Testis (tissue), 2 donors: ENCODE results near the gene SHISA4.

Experiments
- CTCF ChIP-seq, 3 experiments: fragments of 450-650 bp in 2 of 3; fragments of 200-600 bp in 1 of 3; sonication (generic) in 1 of 3; IDR thresholded peaks; one replicate each; pipeline ENCODE4 v1.5.1; 2016 to 2019; ENCODE audit warnings: antibody characterized with exemption in 3 of 3, mild to moderate bottlenecking in 2 of 3, moderate library complexity in 1 of 3
- POLR2A ChIP-seq: fragments of 450-650 bp; IDR thresholded peaks from one replicate; pipeline ENCODE4 v1.6.1; 2017; ENCODE audit warnings: antibody characterized with exemption, mild to moderate bottlenecking, moderate library complexity

DNA sequence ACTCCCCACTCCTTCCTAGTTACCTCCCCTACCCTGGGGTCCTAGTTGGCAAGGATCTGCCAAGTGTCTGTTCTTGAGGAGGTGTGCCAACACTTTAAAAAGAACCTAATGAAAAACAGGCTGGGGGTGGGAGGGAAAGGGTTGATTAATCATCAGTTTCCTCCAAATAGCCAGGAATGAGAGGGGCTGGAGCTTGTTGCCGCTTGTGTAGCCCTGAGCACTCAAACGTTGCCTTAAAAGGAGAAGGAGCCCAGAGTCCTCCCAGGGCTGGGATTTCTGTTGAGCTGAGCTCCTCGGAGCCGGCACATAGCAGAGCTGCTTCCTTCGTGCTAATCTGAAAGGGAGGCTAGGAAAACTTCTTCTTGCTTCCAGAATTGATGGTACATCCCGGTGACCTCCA lies 15.9 kb downstream of the SHISA4 start:
- TF ChIP-seq POLR2A = no peak
- no peak for TF ChIP-seq CTCF (IDR thresholded peaks at IDR 0.05)
